ENCODE results near the gene ATRN.
"Not testable (repeated sequence)": the region's sequence is repeated elsewhere in the genome, so short reads cannot be mapped to it uniquely, and the experiment has no call there.

Gene ATRN

DNA sequence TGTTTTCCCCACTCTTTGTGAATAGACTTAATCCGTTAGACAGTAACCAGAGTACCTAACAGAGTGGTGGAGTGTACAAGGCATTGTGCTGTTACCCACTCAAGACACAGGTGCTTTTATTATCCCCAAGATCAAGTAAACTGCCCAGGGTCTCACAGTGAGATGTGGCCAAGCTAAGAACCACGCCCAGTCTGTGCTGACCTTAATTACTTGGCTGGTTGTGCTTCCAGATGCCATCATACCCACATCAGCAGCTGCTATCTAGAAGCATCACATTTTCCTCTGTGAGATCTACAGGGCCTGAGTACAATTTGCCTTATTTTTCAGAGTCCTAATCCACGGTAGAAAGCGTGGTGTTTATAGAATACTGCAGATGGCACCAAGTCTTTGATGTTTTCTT lies 122.1 kb downstream of the ATRN start:
- no peak for FAIRE-seq
- TF ChIP-seq, protein P1, sequence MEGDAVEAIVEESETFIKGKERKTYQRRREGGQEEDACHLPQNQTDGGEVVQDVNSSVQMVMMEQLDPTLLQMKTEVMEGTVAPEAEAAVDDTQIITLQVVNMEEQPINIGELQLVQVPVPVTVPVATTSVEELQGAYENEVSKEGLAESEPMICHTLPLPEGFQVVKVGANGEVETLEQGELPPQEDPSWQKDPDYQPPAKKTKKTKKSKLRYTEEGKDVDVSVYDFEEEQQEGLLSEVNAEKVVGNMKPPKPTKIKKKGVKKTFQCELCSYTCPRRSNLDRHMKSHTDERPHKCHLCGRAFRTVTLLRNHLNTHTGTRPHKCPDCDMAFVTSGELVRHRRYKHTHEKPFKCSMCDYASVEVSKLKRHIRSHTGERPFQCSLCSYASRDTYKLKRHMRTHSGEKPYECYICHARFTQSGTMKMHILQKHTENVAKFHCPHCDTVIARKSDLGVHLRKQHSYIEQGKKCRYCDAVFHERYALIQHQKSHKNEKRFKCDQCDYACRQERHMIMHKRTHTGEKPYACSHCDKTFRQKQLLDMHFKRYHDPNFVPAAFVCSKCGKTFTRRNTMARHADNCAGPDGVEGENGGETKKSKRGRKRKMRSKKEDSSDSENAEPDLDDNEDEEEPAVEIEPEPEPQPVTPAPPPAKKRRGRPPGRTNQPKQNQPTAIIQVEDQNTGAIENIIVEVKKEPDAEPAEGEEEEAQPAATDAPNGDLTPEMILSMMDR (IDR thresholded peaks at IDR 0.05; ENCODE audit: insufficient read depth, missing control alignments) = no peak

DNA sequence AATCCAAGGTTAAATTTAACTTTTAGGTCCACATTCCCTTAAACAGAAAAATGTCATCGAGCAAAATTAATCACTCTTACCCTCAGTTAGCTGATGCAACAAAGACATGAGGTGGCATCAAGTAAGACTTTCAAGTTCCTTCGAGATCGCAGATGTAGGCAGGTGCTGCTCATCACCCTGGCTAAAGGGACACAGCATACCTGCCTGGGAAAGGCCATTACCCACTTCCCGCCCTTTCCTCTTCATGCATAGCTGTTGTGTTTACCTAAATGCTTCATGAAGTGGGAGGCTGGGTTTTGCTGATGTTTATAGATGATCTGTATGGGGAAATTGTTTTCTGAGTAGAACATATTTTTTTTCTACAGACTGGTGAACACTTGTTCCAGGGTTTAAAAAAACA lies 124.7 kb downstream of the ATRN start:
- no peak for FAIRE-seq
- no peak for DNase-seq (ENCODE audit: insufficient read length, low spot score)
- TF ChIP-seq, protein P1 (IDR thresholded peaks at IDR 0.05; ENCODE audit: insufficient read depth, missing control alignments) = no peak

More for the DNA sequence above, 122.1 kb downstream of the ATRN start:
- no peak for DNase-seq (ENCODE audit: insufficient read length, low spot score)

DNA sequence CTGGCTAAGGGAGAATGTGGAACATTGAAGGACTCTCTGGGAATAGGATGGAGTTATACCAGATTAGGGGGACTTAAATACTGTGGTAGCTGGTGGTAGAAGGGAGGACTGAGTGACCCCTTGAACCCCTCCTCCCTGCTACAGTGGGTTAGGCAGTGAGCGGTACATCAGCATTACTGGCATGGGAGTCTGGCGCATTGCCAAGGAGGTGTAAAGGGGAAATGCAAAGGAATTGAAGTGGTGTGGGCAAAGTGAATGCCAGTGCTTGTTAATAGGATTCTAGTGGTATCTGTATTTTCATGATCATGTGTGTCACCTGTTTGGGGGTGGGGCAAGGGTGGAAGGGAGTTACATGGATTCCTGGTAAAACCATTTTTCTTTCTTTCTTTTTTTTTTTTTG lies 132.3 kb downstream of the ATRN start:
- no peak for DNase-seq (ENCODE audit: insufficient read length, low spot score)
- FAIRE-seq = no peak
- TF ChIP-seq, protein P1 (IDR thresholded peaks at IDR 0.05; ENCODE audit: insufficient read depth, missing control alignments) = no peak

DNA sequence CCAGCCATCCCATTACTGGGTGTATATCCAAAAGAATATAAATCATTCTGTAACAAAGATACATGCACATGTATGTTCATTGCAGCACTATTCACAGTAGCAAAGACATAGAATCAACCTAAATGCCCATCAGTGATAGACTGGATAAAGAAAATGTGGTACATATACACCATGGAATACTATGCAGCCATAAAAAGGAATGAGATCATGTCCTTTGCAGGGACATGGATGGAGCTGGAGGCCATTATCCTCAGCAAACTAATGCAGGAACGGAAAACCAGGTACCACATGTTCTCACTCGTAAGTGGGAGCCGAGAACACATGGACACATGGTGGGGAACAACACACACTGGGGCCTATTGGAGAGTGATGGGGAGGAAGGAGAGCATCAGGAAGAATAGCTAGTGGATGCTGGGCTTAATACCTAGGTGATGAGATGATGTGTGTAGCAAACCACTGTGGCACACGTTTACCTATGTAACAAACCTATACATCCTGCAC lies 134.6 kb downstream of the ATRN start:
- FAIRE-seq; DNase-seq (ENCODE audit: insufficient read length, low spot score): not testable (repeated sequence)

DNA sequence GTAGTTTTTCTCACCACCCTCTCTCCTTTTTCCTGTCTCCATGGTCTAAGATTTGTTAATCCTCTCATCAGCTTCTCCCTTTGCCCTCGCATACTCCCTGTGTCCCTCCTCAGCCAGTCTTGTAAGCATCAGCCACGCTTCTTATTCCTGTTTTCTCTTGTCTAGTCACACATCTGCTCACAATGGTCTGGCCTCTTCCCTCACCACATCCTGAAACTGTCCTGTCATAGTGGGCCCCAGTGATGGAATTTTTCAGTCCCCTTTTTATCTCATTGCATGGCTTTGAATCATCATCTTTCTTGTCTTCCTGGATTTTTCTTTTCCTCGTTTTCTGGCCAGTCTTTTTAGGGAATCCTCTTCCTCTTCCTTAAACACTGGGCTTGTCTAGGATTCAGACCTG lies 135.2 kb downstream of the ATRN start:
- TF ChIP-seq, protein P1 (IDR thresholded peaks at IDR 0.05; ENCODE audit: insufficient read depth, missing control alignments) = no peak
- FAIRE-seq (no peak), DNase-seq (ENCODE audit: insufficient read length, low spot score) (no peak)

DNA sequence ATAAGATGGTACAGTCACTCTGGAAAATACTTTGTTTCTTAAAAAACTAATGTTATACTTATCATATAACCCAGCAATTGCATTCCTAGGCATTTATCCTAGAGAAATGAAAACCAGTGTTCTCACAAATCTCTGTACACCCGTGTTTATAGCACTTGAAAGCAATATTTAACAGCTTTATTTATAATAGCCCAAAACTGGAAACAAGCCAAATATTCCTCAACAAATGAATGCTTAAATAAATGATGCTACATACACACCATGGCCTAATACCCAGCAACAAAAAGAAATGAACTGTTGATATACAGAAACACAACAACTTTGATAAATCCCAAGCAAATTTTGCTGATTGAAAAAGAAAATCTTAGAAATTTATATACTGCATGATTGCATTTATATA lies 141.1 kb downstream of the ATRN start:
- TF ChIP-seq, protein P1 (IDR thresholded peaks at IDR 0.05; ENCODE audit: insufficient read depth, missing control alignments) = no peak
- no peak for FAIRE-seq
- no peak for DNase-seq (ENCODE audit: insufficient read length, low spot score)

DNA sequence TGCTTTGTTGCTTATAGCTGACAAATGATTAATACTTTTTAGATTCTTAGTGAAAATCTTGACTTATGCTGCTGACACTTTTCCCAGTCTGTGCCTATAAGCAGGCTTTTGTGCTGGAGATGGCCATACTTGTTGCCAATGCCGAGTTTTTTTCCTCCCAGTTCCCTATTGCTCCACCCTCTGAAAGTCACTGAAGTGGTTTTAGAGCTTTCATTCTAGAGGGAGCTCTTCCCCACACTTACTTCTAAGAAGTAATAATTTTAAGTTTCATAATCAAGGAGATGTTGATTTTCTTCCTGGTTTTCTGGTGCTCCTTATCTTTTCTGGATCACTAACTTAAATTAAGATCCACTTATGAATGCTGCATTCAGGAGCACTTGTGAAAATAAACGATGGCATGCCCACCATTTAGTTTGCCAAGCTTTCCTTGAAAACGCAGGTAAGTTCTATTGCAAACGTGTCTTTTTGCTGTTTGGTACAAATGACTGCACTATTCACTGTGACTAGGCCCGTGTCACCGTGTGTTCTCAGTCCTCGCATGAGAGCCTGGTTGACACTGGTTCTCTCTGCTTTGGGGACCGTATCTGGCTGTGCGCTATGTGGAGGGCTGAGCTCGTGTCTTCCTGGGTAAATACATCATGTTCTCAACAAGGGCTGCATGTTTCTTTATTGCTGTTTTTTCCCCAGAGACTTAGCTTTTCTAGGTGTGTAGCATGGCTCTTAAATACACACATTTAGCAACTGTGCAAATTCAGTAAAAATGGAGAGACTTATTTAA lies 142.2 kb downstream of the ATRN start:
- TF ChIP-seq, protein P1 (IDR thresholded peaks at IDR 0.05; ENCODE audit: insufficient read depth, missing control alignments) = no peak
- no peak for DNase-seq (ENCODE audit: insufficient read length, low spot score)
- FAIRE-seq = no peak

Measured in D721Med (cell line).